Muscle of arm (tissue), 12 donors: Measurements from ENCODE around the gene ZNF516. TPM values are rescaled to one million over a fixed set of nuclear protein-coding genes. Genes with fewer than 3 reads are reported as not detected.
A peak's percentile ranks its signal among the peaks of the same experiment; 100 is the strongest.

Source experiments
- DNase-seq: peaks from one replicate; pipeline ENCODE4 v3.0.0-alpha.2; 2013
- polyA plus RNA-seq, 12 donors: library from polyadenylated mRNA; unstranded; fragments of 120-200 nt; gene quantifications; one replicate each; pipeline ENCODE4 v1.2.1, GENCODE V29; 2013; ENCODE audit not compliant: insufficient read length in 12 of 12

ZNF516 gene
- polyA plus RNA-seq, 12 donors = 30.5 to 96.9 (median 42.7) TPM; not detected in 1

GRCh38 chr18:76398896-76399612, 96.0 kb downstream of the ZNF516 start:
- peak; percentile 85 for DNase-seq

GRCh38 chr18:76398295-76398694, 96.7 kb downstream of the ZNF516 start:
- DNase-seq = no peak

- no peak for DNase-seq
Measured at GRCh38 chr18:76397631-76398030, 97.4 kb downstream of the ZNF516 start.

GRCh38 chr18:76396792-76397191, 98.2 kb downstream of the ZNF516 start:
- DNase-seq = no peak

GRCh38 chr18:76395609-76396008, 99.4 kb downstream of the ZNF516 start:
- DNase-seq = no peak

- DNase-seq = no peak
Measured at GRCh38 chr18:76394780-76395476, 100.1 kb downstream of the ZNF516 start.

GRCh38 chr18:76392349-76392748, 102.7 kb downstream of the ZNF516 start:
- no peak for DNase-seq

- no peak for DNase-seq
Measured at GRCh38 chr18:76391746-76392145, 103.3 kb downstream of the ZNF516 start.

- no peak for DNase-seq
Measured at GRCh38 chr18:76391038-76391437, 104.0 kb downstream of the ZNF516 start.

GRCh38 chr18:76390452-76391035, 104.5 kb downstream of the ZNF516 start:
- DNase-seq = no peak

- no peak for DNase-seq
Measured at GRCh38 chr18:76389716-76390115, 105.3 kb downstream of the ZNF516 start.

GRCh38 chr18:76388891-76389423, 106.1 kb downstream of the ZNF516 start:
- DNase-seq = no peak

- DNase-seq = no peak
Measured at GRCh38 chr18:76388261-76388660, 106.8 kb downstream of the ZNF516 start.

- DNase-seq = no peak
Measured at GRCh38 chr18:76387608-76388007, 107.4 kb downstream of the ZNF516 start.

GRCh38 chr18:76386886-76387285, 108.2 kb downstream of the ZNF516 start:
- no peak for DNase-seq

GRCh38 chr18:76386071-76386470, 109.0 kb downstream of the ZNF516 start:
- DNase-seq = no peak

- no peak for DNase-seq
Measured at GRCh38 chr18:76385681-76385975, 109.4 kb downstream of the ZNF516 start.

GRCh38 chr18:76384861-76385680, 110.0 kb downstream of the ZNF516 start:
- DNase-seq = no peak

- no peak for DNase-seq
Measured at GRCh38 chr18:76384114-76384790, 110.8 kb downstream of the ZNF516 start.

- DNase-seq = no peak
Measured at GRCh38 chr18:76383636-76384035, 111.4 kb downstream of the ZNF516 start.

GRCh38 chr18:76382275-76382674, 112.8 kb downstream of the ZNF516 start:
- no peak for DNase-seq
